IPS DF 6.9 (cell line): ENCODE data around the gene CACNA2D4.

Experiments
- DNase-seq: peaks from one replicate; pipeline ENCODE4 v3.0.0-alpha.2; 2013; ENCODE audit warnings: low read depth, low spot score
- H3K27ac ChIP-seq: one replicate; pipeline ENCODE4 v1.5.1; 2013; ENCODE audit warnings: low read length, control low read depth
- H3K27me3 ChIP-seq: 2 replicates; pipeline ENCODE4 v1.6.1; 2013; ENCODE audit warnings: mild to moderate bottlenecking, low read length; ENCODE audit not compliant: control insufficient read depth, insufficient read depth
- H3K36me3 ChIP-seq: 2 replicates; pipeline ENCODE4 v1.6.1; 2013; ENCODE audit warnings: low read length; ENCODE audit not compliant: control insufficient read depth, insufficient read depth
- H3K4me1 ChIP-seq: 2 replicates; pipeline ENCODE4 v1.6.1; 2013; ENCODE audit warnings: low read length; ENCODE audit not compliant: control insufficient read depth, insufficient read depth
- H3K4me3 ChIP-seq: 2 replicates; pipeline ENCODE4 v1.5.1; 2013; ENCODE audit warnings: mild to moderate bottlenecking, low read length
- H3K9me3 ChIP-seq: 2 replicates; pipeline ENCODE4 v1.6.1; 2013; ENCODE audit warnings: low read length, inconsistent platforms; ENCODE audit not compliant: control insufficient read depth, insufficient read depth
- WGBS: extraction: QIAGEN DNeasy Blood & Tissue Kit; methylation state at CpG from one replicate; pipeline ENCODE4 v1.1.7; 2013; ENCODE audit warnings: mixed read lengths, missing lambda C conversion rate; ENCODE audit not compliant: insufficient read length, insufficient coverage; 5-methylcytosine and 5-hydroxymethylcytosine counted together

Gene CACNA2D4

GRCh38 chr12:1869145-1869544 is 49.3 kb downstream of the CACNA2D4 start:
- DNase-seq, result no peak
- Histone ChIP-seq H3K9me3 (no peaks in the 10 kb centered on the region), H3K36me3 (no peaks in the 10 kb centered on the region; the same call in 1 of the 2 replicates), H3K4me3 (no peak overlapping the region), H3K27me3 (no peaks in the 10 kb centered on the region), H3K27ac (no peak overlapping the region), H3K4me1 (no peaks in the 10 kb centered on the region)
- WGBS, result no CpG with 5 or more reads among the region's 10 CpGs

- H3K27ac ChIP-seq, result no peak overlapping the region
- no peaks in the 10 kb centered on the region for H3K27me3 ChIP-seq
- WGBS, result no CpG with 5 or more reads among the region's 32 CpGs
- DNase-seq, result no peak
- no peaks in the 10 kb centered on the region for H3K9me3 ChIP-seq
- no peaks in the 10 kb centered on the region for H3K4me1 ChIP-seq
- H3K36me3 ChIP-seq, result no peaks in the 10 kb centered on the region; the same call in 1 of the 2 replicates
- H3K4me3 ChIP-seq, result no peak overlapping the region
Measured at GRCh38 chr12:1865284-1865866, 53.1 kb downstream of the CACNA2D4 start.

DNA sequence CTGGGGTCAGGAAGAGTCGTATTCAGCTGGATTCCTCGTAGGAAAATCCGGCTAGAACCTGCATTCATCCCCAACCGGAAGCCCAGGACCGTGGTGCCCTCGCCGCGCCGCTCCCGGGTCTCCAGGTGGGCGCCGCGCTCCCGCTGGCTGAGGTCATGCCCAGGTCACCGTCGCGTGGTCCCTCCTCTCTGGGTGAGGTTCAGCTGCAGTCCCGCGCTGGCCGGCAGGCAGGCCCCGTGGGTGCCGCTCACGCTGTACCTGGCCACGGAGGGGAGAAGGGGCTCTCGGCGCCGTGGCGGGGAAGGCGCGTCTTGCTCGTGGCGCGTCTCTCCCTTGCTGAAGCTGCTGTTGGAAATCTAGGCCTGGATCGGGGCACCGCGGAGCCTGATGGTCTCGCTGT is 53.6 kb downstream of the CACNA2D4 start:
- Histone ChIP-seq H3K27me3 (no peaks in the 10 kb centered on the region), H3K4me1 (no peaks in the 10 kb centered on the region), H3K9me3 (no peaks in the 10 kb centered on the region), H3K27ac (no peak overlapping the region), H3K36me3 (no peaks in the 10 kb centered on the region; the same call in 1 of the 2 replicates), H3K4me3 (no peak overlapping the region)
- no peak for DNase-seq
- WGBS, result no CpG with 5 or more reads among the region's 37 CpGs

DNA sequence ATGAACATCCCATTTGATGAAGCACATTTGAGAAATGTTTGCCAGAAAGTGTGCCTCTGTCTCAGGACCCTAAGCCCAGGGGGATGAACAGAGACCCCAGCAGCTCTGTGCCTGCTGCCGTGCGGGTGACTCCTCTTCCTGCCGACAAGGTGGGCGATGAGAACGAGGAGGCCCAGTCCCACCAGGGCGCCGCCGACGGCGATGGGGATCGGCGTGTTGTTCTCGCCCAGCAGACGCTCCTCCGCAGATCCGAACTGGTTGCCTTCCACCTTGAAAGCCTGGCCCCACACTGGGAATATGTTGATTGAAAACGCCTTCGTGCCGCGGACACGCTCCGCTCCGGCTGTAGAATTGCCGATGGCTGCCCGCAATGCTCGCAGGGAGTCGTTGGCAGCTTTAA is 54.0 kb downstream of the CACNA2D4 start:
- Histone ChIP-seq H3K4me1 (no peaks in the 10 kb centered on the region), H3K9me3 (no peaks in the 10 kb centered on the region), H3K36me3 (no peaks in the 10 kb centered on the region; the same call in 1 of the 2 replicates), H3K4me3 (no peak overlapping the region), H3K27ac (no peak overlapping the region), H3K27me3 (no peaks in the 10 kb centered on the region)
- DNase-seq, result no peak
- no CpG with 5 or more reads among the region's 27 CpGs for WGBS

- Histone ChIP-seq H3K36me3 (no peaks in the 10 kb centered on the region; the same call in 1 of the 2 replicates), H3K4me1 (no peaks in the 10 kb centered on the region), H3K4me3 (no peak overlapping the region), H3K9me3 (no peaks in the 10 kb centered on the region), H3K27ac (no peak overlapping the region), H3K27me3 (no peaks in the 10 kb centered on the region)
- DNase-seq, result no peak
- WGBS, result no CpG with 5 or more reads among the region's 16 CpGs
Measured at GRCh38 chr12:1863823-1864222, 54.6 kb downstream of the CACNA2D4 start.

GRCh38 chr12:1862973-1863372 is 55.5 kb downstream of the CACNA2D4 start:
- no peaks in the 10 kb centered on the region; the same call in 1 of the 2 replicates for H3K36me3 ChIP-seq
- H3K9me3 ChIP-seq, result no peaks in the 10 kb centered on the region
- H3K4me3 ChIP-seq, result no peak overlapping the region
- DNase-seq, result no peak
- no peak overlapping the region for H3K27ac ChIP-seq
- no peaks in the 10 kb centered on the region for H3K27me3 ChIP-seq
- no peaks in the 10 kb centered on the region for H3K4me1 ChIP-seq

- Histone ChIP-seq H3K4me3 (no peak overlapping the region), H3K27me3 (no peaks in the 10 kb centered on the region), H3K4me1 (no peaks in the 10 kb centered on the region), H3K9me3 (peaks cover 11% of the 10 kb centered on the region), H3K27ac (no peak overlapping the region), H3K36me3 (no peaks in the 10 kb centered on the region; the same call in 1 of the 2 replicates)
- WGBS, result no CpG with 5 or more reads among the region's 7 CpGs
- DNase-seq, result no peak
Measured at GRCh38 chr12:1859643-1860042, 58.8 kb downstream of the CACNA2D4 start.

DNA sequence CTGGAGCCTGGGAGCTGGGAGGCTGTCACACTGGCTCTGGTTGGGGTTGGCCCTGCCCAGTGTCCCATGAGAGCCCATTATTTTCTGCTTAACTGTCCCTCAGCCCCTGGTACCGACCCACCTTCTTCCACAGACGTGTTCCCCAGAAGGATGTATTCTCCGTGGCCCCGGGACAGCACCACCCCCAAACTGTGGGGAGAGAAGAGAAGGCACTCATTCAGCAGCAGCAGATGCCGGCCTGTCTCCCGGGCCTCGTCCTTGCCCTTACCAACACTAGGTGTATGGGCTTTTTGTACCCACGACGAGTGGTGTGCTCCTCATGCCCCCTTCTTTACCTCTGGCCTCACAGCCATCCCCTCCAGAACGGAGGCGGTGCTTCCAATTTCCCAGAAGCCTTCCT is 60.0 kb downstream of the CACNA2D4 start:
- DNase-seq, result no peak

DNA sequence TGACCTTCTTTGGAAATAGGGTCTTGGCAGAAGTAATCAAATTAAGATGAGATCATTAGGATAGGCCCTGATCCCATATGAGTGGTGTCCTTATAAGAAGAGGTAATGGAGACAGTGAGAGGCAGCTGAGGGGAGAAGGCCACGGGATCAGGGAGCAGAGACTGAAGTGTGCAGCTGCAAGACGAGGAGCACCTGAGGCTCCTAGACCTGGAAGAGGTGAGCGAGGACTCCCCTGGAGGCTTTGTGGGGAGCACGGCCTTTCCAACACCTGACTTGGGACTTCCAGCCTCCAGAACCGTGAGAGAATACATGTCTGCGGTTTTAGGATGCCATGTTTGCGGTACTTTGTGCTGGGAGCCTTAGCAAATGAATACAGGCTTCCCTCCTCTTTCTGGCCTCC is 60.6 kb downstream of the CACNA2D4 start:
- H3K36me3 ChIP-seq, result no peaks in the 10 kb centered on the region
- DNase-seq, result no peak
- WGBS, result no CpG with 5 or more reads among the region's 7 CpGs
- no peak overlapping the region for H3K27ac ChIP-seq
- no peaks in the 10 kb centered on the region for H3K4me1 ChIP-seq
- peaks cover 11% of the 10 kb centered on the region for H3K9me3 ChIP-seq
- no peaks in the 10 kb centered on the region for H3K27me3 ChIP-seq
- H3K4me3 ChIP-seq, result no peak overlapping the region

More for the DNA sequence above, 60.0 kb downstream of the CACNA2D4 start:
- no CpG with 5 or more reads among the region's 11 CpGs for WGBS
- H3K27me3 ChIP-seq, result no peaks in the 10 kb centered on the region
- H3K36me3 ChIP-seq, result no peaks in the 10 kb centered on the region
- no peak overlapping the region for H3K27ac ChIP-seq
- H3K4me3 ChIP-seq, result no peak overlapping the region
- no peaks in the 10 kb centered on the region for H3K4me1 ChIP-seq
- H3K9me3 ChIP-seq, result peaks cover 11% of the 10 kb centered on the region

DNA sequence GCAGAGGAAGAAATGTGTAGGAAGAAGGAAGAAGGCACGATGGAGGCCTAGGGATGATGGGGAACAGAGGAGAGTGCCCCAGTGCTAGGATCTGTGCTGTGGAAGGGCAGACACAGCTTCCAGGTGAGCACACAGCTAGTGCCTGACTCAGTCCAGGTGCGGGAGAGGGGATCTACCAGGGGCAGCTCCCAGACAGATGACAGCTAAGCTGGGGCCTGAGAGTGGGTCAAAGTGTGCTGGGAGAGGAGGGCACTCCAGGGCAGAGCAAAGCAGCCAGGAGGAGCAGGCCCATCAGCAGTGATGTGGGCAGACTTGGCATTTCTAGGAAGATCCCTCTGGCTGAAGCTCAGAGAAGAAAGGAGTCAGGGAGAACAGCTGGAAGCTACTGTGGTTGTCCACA is 61.4 kb downstream of the CACNA2D4 start:
- Histone ChIP-seq H3K4me1 (no peaks in the 10 kb centered on the region), H3K9me3 (peaks cover 11% of the 10 kb centered on the region), H3K27me3 (no peaks in the 10 kb centered on the region), H3K4me3 (no peak overlapping the region), H3K36me3 (no peaks in the 10 kb centered on the region), H3K27ac (no peak overlapping the region)
- no CpG with 5 or more reads among the region's 2 CpGs for WGBS
- DNase-seq, result no peak

DNA sequence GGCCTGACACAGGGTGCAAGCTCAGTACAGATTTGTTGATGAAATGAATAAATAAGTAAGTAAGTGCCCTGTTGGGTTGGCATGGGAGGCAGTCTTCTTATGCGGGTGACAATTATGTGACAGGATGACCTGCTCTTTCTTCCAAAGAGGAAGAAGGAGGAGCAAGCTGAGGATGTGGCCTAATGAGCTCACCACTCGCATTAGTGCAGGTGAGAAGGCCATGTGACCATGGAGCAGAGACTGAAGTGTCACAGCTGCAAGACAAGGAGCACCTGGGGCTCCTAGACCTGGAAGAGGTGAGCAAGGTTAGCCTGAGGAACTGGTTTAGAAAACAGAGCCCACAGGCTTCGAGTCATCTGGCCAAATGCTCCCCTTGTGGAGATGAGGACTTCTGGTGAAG is 63.2 kb downstream of the CACNA2D4 start:
- no peak for DNase-seq
- no CpG with 5 or more reads among the region's 3 CpGs for WGBS

More for the DNA sequence above, 63.2 kb downstream of the CACNA2D4 start:
- Histone ChIP-seq H3K4me3 (no peak overlapping the region), H3K27ac (no peak overlapping the region), H3K27me3 (no peaks in the 10 kb centered on the region), H3K9me3 (peaks cover 11% of the 10 kb centered on the region), H3K4me1 (no peaks in the 10 kb centered on the region), H3K36me3 (no peaks in the 10 kb centered on the region)
